ENCODE measurements around the gene ATP8A1.

ATP8A1 gene

DNA sequence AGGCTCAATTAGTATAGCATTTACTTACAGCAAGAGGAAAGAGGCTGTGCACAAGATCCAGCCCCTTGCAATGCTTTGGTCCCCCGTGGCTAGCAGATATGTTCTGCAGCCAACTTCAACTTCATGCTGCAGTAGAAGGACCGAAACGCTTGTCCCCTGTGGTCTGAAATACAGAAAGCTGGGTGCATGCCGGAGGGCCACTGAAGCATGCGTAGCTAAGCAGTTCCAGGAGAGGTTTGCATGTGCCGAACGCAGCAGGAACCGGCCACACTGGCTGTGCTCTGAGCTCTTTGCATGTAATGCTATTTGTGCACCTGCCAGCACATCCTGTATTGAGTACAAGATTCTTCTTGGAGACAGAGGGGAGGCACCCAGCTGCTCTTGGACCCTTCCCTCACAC is 295.4 kb downstream of the ATP8A1 start:
- ChIA-PET POLR2A (no interaction called here), CTCF (no interaction called here)
- no peak for DNase-seq (ENCODE audit: low read depth, low spot score)
- no peak for TF ChIP-seq CTCF (IDR thresholded peaks at IDR 0.05; ENCODE audit: insufficient read depth, low read length, missing control alignments)
- no peak overlapping the region for H3K4me3 ChIP-seq (ENCODE audit: low read depth, low read length)

DNA sequence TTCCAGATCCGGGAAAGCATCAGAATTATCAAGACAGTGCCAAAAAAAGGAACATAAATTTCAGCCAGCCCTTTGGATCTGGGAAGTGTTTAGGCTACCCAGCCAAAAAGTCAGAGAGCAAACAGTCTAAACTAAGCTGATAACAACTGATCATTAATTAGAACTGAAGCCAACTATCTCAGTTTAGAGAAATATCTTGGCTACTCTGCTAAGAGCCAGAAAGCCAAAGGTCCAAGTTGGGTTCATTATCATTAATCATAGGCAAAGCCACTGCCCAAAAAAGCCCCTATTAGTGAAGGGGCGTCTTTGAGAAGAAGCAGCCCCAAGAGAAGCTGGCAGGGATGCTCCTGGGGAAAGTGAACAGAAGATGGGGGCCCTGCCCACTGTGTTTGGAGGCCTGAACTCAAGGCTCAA is 296.6 kb downstream of the ATP8A1 start:
- POLR2A ChIA-PET = no interaction called here
- CTCF ChIA-PET = no interaction called here

DNA sequence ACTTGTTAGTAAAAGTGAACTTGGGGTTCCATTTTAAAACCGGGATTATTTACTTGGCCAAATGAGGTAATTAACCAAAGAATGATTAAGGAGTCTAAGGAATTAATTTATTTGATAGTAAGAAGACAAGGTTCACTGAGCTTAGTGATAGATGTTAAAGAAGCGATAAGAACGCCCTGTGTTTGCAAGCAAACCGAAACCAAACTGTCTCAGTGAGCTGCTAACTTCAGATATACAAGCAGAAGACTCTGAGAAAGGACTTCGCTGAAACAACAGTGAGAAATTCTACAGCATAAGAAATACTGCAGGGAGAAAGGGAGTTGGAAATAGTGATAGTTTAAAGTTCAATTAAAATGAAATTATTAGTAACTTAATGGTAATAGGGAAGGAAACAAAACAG is 297.2 kb downstream of the ATP8A1 start:
- TF ChIP-seq CTCF (IDR thresholded peaks at IDR 0.05; ENCODE audit: insufficient read depth, low read length, missing control alignments) = no peak
- no peak for DNase-seq (ENCODE audit: low read depth, low spot score)
- ChIA-PET CTCF (no interaction called here), POLR2A (no interaction called here)
- H3K4me3 ChIP-seq (ENCODE audit: low read depth, low read length) = no peak overlapping the region

More for the DNA sequence above, 296.6 kb downstream of the ATP8A1 start:
- DNase-seq (ENCODE audit: low read depth, low spot score) = no peak
- no peak for TF ChIP-seq CTCF (IDR thresholded peaks at IDR 0.05; ENCODE audit: insufficient read depth, low read length, missing control alignments)
- H3K4me3 ChIP-seq (ENCODE audit: low read depth, low read length) = no peak overlapping the region
